HG03139 (cell line): ENCODE results near the gene FOXF2.

Experiments
- ATAC-seq: cut with Tn5 transposase; IDR thresholded peaks from one replicate; pipeline ENCODE4 v1.9.1; 2021; ENCODE audit not compliant: unreplicated experiment

Gene FOXF2

GRCh38 chr6:1378065-1379016 is 11.0 kb upstream of the FOXF2 start:
- ATAC-seq: no peak

- ATAC-seq: no peak
These were observed 10.2 kb upstream of the FOXF2 start for GRCh38 chr6:1379017-1379787.

- ATAC-seq: no peak
These were observed 9.6 kb upstream of the FOXF2 start for GRCh38 chr6:1379788-1380147.

DNA sequence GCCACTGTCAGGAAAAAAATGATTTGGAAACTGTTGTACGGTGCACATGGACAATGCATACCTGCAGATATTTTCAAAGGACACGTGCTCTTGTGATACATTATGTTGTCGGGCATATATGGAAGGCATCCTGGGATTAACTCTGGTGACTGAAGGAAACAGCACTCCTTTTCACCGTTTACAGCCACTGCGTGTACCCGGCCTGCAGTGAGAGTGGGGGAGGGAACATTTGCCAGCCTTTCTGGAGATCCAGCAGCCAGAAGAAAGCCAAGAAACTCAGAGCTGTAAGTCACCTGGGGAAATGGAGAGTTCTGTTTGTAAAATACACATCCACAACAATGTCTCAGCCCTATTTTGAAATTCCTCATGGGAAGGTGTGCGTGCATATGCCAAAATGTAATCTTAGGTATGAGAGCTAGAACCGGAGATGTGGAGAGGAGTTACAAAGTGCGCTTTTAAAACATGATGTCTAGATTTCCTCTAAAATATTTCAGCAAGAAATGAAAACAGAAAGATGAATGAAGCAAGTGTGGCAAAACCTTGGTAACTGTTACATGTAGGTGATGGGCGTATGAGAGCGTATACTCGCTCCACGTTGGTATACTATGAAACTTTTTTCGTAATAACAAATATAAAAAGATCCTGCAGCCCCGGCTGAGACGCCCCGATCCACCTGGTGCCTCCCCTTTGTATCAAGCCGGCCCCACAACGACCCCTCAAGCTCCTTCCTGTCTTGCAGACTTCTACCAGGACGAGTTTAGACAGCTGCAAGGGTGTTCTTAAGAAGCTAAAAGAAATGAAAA is 8.6 kb upstream of the FOXF2 start:
- ATAC-seq: no peak

- ATAC-seq: no peak
These were observed 7.7 kb upstream of the FOXF2 start for GRCh38 chr6:1381481-1382330.

GRCh38 chr6:1382331-1382882 is 7.0 kb upstream of the FOXF2 start:
- no peak for ATAC-seq

DNA sequence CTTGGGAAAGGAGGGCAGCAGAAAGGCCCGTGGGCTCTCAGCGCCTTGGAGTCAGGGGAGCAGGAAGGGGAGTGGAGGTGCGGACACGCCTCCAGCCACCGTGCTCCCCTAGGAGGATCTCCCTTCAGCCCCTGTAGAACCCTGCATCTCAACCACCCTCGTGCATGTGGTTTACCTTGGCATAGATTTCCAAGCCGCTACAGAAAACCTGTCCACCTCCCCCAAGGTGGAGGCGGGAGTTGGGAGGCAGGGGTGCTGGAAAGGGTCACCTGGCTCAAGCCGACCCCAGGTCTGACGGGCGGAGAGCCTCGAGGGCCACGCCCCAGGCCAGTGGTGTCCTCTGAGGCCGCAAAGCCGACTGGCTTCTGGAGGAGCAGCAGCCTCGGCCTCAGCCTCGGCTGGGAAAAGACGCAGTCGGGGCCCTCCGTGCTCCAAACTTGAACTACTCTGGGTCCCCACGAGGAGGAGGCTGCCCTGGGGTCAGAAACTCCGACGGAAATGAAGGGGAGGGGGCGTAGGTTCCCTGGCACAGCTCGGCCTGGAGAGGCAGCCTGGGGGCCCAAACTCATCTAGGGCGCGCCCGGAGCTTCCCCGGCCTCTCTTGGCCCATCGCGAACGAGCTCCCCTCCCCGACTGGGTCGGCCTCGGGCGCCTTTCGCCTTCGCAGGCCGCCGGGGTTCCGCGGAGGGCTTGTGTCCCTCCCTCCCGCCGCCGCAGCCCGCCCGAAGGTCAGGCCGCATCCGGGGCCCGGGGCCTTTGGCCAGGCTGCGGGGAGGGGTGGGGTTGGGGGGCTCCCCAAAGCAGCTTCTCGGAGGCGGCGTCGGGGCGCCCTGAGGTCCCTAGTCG is 6.3 kb upstream of the FOXF2 start:
- no peak for ATAC-seq

DNA sequence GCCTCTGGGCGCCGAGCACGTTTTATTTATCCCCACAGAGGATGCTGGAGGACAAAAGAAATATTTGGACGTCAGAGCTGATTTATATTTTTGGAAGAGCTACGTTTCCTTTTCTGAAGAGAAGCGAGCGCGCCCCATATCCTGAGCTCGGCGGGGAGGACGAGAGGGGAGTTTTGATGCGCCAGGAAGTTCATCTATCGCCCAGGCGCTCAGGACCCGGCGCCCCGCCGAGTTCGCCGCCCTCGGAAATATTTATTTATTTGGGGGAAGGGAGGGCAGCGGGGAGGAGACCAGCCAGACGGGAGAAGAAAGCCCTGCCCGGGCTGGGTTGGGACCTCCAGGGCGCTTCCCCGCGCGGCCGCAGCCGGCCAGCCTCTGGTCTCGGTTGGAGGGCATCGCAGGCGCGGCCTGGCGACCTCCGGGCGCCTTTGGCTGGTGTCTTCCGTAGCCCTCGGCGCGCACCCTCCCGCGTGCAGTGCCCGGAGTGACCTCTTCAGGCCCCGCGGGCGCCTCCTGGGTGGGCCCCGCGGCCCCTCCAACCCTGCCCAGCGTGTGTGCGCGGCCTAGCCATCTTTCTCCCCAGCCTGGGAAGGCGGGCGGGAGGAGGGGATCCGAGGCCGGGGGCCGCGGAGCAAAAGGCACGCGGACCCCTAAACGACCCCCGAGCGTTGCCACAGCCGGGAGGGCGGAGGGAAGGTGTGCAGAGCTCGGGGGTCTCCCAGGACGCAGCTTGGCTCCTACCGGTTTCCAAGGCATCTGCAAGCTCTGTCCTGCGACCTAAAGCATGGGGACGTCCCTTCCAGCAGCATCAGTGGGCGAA is 5.4 kb upstream of the FOXF2 start:
- ATAC-seq: no peak

DNA sequence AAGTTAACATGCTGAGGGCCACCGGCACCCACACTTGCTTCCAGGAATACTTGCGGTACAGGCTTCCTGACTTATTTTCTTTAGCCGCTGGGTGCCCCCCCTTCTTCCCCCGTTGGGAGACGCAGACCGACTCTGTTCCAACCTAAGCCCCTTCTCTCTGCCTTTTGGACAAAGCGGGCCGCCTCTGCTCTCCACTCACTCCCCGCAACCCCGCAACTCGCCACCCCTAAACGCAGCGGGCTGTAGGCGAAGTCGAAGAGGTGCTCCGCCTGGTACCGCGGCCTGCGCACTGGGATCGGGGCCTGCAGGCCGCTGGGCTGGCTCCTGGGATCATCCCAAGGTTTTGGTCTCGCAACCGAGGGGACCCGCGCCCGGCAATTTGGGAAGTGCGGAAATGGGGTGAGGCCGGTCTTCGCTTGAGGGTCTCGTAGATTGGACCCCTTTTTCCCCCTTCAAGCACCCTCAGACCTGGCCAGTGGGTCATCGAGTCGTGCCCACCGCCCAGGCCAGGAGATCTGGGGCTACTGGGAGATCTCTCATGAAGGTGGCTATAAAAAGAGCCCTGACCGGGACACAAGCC is 4.7 kb upstream of the FOXF2 start:
- ATAC-seq: no peak

- no peak for ATAC-seq
These were observed 4.0 kb upstream of the FOXF2 start for GRCh38 chr6:1385129-1386037.

GRCh38 chr6:1386038-1386709 is 3.2 kb upstream of the FOXF2 start:
- ATAC-seq: no peak

- no peak for ATAC-seq
These were observed 1.9 kb upstream of the FOXF2 start for GRCh38 chr6:1387538-1387875.

DNA sequence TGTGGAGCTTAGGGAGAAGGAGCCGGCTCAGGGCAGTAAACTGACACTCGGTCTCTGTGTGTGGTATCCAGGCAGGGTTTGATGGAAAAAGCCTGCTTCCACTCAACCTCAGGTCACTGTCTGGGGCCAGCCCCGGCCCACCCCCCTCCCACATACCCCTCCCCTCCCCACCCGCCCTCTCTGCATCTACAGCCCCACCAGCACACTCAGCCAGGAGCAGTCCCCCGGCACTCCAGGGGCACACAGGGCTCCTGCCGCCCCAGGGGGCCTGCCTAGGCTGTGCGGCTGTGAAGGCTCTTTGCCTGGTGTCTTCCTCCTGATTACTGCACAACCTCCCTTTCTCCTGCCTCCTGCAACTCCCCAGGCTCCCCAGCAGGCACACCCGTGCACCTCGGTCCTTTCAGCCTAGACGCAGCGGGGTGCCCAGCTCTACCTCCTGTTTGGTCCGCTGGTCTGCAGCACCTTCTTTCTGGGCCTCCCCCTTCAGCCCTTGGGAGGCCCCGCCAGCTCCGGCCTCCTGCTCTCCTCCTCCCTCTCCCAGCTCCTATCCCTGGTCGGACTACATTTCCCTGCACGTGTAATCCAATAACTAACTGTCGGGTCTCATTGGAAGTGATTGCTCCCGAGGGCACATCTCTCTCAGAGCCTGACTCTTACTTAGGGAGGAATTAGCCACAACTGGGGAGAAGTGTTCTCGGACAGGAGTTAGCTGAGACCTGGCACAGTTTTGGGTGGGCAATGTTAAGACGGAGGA is 1.3 kb upstream of the FOXF2 start:
- no peak for ATAC-seq

- ATAC-seq: no peak
These were observed 577 bp upstream of the FOXF2 start for GRCh38 chr6:1388630-1389368.
